A549 (cell line): Measurements from ENCODE around the gene WNT2. TPM values are rescaled to one million over a fixed set of nuclear protein-coding genes. Genes with fewer than 3 reads are reported as not detected.
A peak's percentile ranks its signal among the peaks of the same experiment; 100 is the strongest.

Source experiments
- ATAC-seq, 2 experiments: fragments of 200-7000 bp in 1 of 2; fragments of >200 bp in 1 of 2; cut with Nextera tagmentation in 1 of 2; cut with Tn5 transposase in 1 of 2; 3 replicates each; pipeline versions ENCODE4 v1.8.0 to v1.9.1; 2018 to 2020; ENCODE audit warnings: mild to moderate bottlenecking in 1 of 2, moderate library complexity in 1 of 2
- CTCF ChIA-PET: fragments of 300-600 bp; sonication (Branson Sonifier 250); formaldehyde crosslinking; extraction: SDS; loops from one replicate; lab custom pipeline; 2021; ENCODE audit warnings: antibody characterized with exemption, inconsistent platforms; lab: Yijun Ruan, JAX
- POLR2A ChIA-PET: fragments of 350-600 bp; formaldehyde crosslinking; extraction: SDS; loops from one replicate; lab custom pipeline; 2021; ENCODE audit warnings: antibody characterized with exemption, inconsistent platforms; lab: Yijun Ruan, JAX
- DNase-seq, 2 experiments: peaks; one replicate each; pipeline versions ENCODE4 v3.0.0 to v3.0.0-alpha.2; 2011 to 2016; ENCODE audit warnings: low read depth in 1 of 2, low spot score in 1 of 2
- FAIRE-seq: peaks from 2 replicates; lab custom pipeline; 2011; peaks lifted over from hg19 to GRCh38; lab: Jason Lieb, UNC
- H3K27ac ChIP-seq, 2 experiments: fragments of >200 bp; sonication (Bioruptor Twin); formaldehyde crosslinking; 3 replicates each; pipeline ENCODE4 v1.5.1; 2016 to 2017
- H3K4me1 ChIP-seq: fragments of >200 bp; sonication (Bioruptor Twin); formaldehyde crosslinking; 3 replicates; pipeline ENCODE4 v1.6.1; 2016
- H3K4me2 ChIP-seq: fragments of >200 bp; sonication (Bioruptor Twin); formaldehyde crosslinking; 3 replicates; pipeline ENCODE4 v1.6.1; 2016
- H3K4me3 ChIP-seq: fragments of >200 bp; sonication (Bioruptor Twin); formaldehyde crosslinking; 3 replicates; pipeline ENCODE4 v1.5.1; 2016
- H3K9me3 ChIP-seq: fragments of >200 bp; sonication (Bioruptor Twin); formaldehyde crosslinking; 3 replicates; pipeline ENCODE4 v1.6.1; 2016
- CBX2 ChIP-seq: fragments of 200-600 bp; sonication (generic); IDR thresholded peaks from 2 replicates; pipeline ENCODE4 v1.6.1; 2016; ENCODE audit warnings: low read depth, mild to moderate bottlenecking, borderline replicate concordance
- CHD4 ChIP-seq: fragments of 200-600 bp; sonication (generic); IDR thresholded peaks from 2 replicates; pipeline ENCODE4 v1.6.1; 2016; ENCODE audit warnings: antibody characterized with exemption, mild to moderate bottlenecking, borderline replicate concordance
- EHF ChIP-seq: fragments of 250-450 bp; sonication (Bioruptor Pico); IDR thresholded peaks from 2 replicates; pipeline ENCODE4 v1.5.0; 2020; ENCODE audit warnings: mild to moderate bottlenecking
- EP300 ChIP-seq, 2 experiments: fragments of >200 bp; sonication (Bioruptor Twin); formaldehyde crosslinking; IDR thresholded peaks; 2 replicates in 1 of 2; 3 replicates in 1 of 2; pipeline ENCODE4 v1.6.1; 2016 to 2017
- ESRRA ChIP-seq: fragments of 150-350 bp; IDR thresholded peaks from 2 replicates; pipeline ENCODE4 v1.6.1; 2014; ENCODE audit warnings: mild to moderate bottlenecking, low read length, borderline replicate concordance
- FOSB ChIP-seq: fragments of 250-450 bp; sonication (Bioruptor Pico); IDR thresholded peaks from 2 replicates; pipeline ENCODE4 v1.5.0; 2020; ENCODE audit warnings: mild to moderate bottlenecking, moderate library complexity
- FOSL2 ChIP-seq, 2 experiments: fragments of 450-650 bp in 1 of 2; fragments of >200 bp in 1 of 2; sonication (Bioruptor Twin) in 1 of 2; formaldehyde crosslinking; IDR thresholded peaks; 2 replicates each; pipeline versions ENCODE4 v1.5.0 to v1.6.1; 2016 to 2020; ENCODE audit warnings: mild to moderate bottlenecking in 1 of 2, moderate library complexity in 1 of 2
- MAZ ChIP-seq: fragments of 150-350 bp; IDR thresholded peaks from 2 replicates; pipeline ENCODE4 v1.6.1; 2014; ENCODE audit warnings: antibody characterized with exemption, low read depth, low read length, borderline replicate concordance
- MYC ChIP-seq: IDR thresholded peaks from 2 replicates; pipeline ENCODE4 v1.6.1; 2012; ENCODE audit warnings: mild to moderate bottlenecking, inconsistent platforms, low read length, improper control_type of control experiment, borderline replicate concordance
- NFE2L2 ChIP-seq: fragments of 150-350 bp; conservative IDR thresholded peaks from 2 replicates; pipeline ENCODE4 v1.6.1; 2014; ENCODE audit warnings: low read length
- NPAS2 ChIP-seq: fragments of 250-450 bp; sonication (Bioruptor Pico); IDR thresholded peaks from 2 replicates; pipeline ENCODE4 v1.8.0; 2022; ENCODE audit warnings: mild to moderate bottlenecking, moderate library complexity, borderline replicate concordance
- PBX3 ChIP-seq: IDR thresholded peaks from 2 replicates; pipeline ENCODE4 v1.6.1; 2012
- RNF2 ChIP-seq: fragments of 200-600 bp; sonication (generic); IDR thresholded peaks from 2 replicates; pipeline ENCODE4 v1.6.1; 2016; ENCODE audit warnings: low read depth, mild to moderate bottlenecking, antibody characterized with exemption, moderate library complexity, borderline replicate concordance
- SMC3 ChIP-seq: fragments of >200 bp; sonication (Bioruptor Twin); formaldehyde crosslinking; IDR thresholded peaks from 3 replicates; pipeline ENCODE4 v1.6.1; 2018; ENCODE audit warnings: inconsistent platforms
- TFCP2L1 ChIP-seq: fragments of 250-450 bp; sonication (Bioruptor Pico); IDR thresholded peaks from 2 replicates; pipeline ENCODE4 v1.5.0; 2021; ENCODE audit warnings: mild to moderate bottlenecking
- TP53 ChIP-seq: fragments of 250-450 bp; sonication (Bioruptor Pico); IDR thresholded peaks from 2 replicates; pipeline ENCODE4 v1.5.0; 2021; ENCODE audit warnings: mild to moderate bottlenecking, moderate library complexity
- ZSCAN20 ChIP-seq: fragments of 250-450 bp; sonication (Bioruptor Pico); IDR thresholded peaks from 2 replicates; pipeline ENCODE4 v1.8.0; 2022; ENCODE audit warnings: mild to moderate bottlenecking, moderate library complexity
- WGBS: methylation state at CpG from one replicate; pipeline ENCODE4 v1.1.6; 2017; ENCODE audit errors: missing lambda C conversion rate; 5-methylcytosine and 5-hydroxymethylcytosine counted together
- polyA plus RNA-seq, 4 experiments: library from polyadenylated mRNA; depleted of rRNA in 3 of 4; stranded (reverse); fragments of >200 nt; fragmentation: RNase III in 1 of 4; extraction: RNeasy Plus Mini Kit Qiagen cat#74134 plus additional on column Dnase treatment in 1 of 4; gene quantifications; 2 replicates in 3 of 4; 3 replicates in 1 of 4; pipeline ENCODE4 v1.2.3, GENCODE V29; 2011 to 2017
- TF ChIP-seq, protein P1 (sequence below): fragments of 200-600 bp; sonication (generic); IDR thresholded peaks from 2 replicates; pipeline ENCODE4 v1.6.1; 2016; ENCODE audit warnings: antibody characterized with exemption, mild to moderate bottlenecking, moderate library complexity
- TF ChIP-seq, protein P2 (sequence below): fragments of 450-650 bp; IDR thresholded peaks from 2 replicates; pipeline ENCODE4 v1.6.1; 2014; ENCODE audit warnings: antibody characterized with exemption
- TF ChIP-seq, protein P3 (sequence below): fragments of >200 bp; sonication (Bioruptor Twin); formaldehyde crosslinking; IDR thresholded peaks from 2 replicates; pipeline ENCODE4 v1.6.1; 2016

The WNT2 gene
- polyA plus RNA-seq, 2 of the 4 experiments (the other 2 are of a cell fraction), result not detected

DNA sequence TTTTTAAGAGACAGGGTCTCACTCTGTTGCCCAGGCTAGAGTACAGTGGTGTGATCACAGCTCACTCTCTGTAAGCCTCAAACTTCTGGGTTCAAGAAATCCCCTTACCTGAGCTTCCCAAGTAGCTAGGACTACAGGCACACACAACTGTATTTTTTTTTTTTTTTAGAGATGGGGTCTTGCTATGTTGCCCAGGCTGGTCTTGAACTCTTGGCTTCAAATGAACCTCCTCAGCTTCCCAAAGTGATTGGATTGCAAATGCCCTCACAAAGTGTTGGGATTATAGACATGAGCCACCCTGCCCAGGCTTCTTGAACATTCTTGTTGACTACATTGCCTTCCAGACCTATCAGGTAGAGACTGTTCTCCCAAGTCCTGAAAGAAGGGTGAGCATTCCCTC, 72.6 kb downstream of the WNT2 start (continued):
- TF ChIP-seq, protein P1, sequence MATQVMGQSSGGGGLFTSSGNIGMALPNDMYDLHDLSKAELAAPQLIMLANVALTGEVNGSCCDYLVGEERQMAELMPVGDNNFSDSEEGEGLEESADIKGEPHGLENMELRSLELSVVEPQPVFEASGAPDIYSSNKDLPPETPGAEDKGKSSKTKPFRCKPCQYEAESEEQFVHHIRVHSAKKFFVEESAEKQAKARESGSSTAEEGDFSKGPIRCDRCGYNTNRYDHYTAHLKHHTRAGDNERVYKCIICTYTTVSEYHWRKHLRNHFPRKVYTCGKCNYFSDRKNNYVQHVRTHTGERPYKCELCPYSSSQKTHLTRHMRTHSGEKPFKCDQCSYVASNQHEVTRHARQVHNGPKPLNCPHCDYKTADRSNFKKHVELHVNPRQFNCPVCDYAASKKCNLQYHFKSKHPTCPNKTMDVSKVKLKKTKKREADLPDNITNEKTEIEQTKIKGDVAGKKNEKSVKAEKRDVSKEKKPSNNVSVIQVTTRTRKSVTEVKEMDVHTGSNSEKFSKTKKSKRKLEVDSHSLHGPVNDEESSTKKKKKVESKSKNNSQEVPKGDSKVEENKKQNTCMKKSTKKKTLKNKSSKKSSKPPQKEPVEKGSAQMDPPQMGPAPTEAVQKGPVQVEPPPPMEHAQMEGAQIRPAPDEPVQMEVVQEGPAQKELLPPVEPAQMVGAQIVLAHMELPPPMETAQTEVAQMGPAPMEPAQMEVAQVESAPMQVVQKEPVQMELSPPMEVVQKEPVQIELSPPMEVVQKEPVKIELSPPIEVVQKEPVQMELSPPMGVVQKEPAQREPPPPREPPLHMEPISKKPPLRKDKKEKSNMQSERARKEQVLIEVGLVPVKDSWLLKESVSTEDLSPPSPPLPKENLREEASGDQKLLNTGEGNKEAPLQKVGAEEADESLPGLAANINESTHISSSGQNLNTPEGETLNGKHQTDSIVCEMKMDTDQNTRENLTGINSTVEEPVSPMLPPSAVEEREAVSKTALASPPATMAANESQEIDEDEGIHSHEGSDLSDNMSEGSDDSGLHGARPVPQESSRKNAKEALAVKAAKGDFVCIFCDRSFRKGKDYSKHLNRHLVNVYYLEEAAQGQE, result no peak
- TF ChIP-seq ESRRA (no peak), ZSCAN20 (no peak)

DNA sequence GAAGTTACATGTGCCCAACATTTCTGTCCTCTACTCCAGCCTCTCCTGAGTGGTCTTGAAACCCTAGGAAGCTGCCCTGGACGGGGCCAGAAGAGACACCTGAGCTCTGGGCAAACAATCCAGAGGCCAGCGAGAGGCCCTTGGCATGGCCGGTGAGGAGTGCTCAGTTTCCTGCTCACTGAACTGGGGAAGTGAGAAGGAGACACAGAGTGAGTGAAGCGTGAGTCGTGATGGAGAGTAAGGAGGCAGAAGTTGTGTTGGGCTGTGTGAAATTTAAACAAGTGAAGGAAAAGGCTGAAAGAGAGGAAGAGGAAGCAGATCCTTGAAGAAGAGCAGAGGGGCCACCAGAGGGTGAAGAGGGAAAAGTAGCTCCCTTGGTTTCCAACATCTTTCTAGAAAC, 73.2 kb downstream of the WNT2 start:
- no peak for FAIRE-seq
- ATAC-seq, result no peak
- ChIA-PET POLR2A (no interaction called here), CTCF (interaction anchor here (0.7 to 2.7 kb wide), 2 partner anchors 10 to 136 kb away, joined by 3 to 8 read pairs; no protein-coding TSS in a partner anchor)
- Histone ChIP-seq H3K4me3 (no peak overlapping the region), H3K27ac (no peak overlapping the region), H3K4me2 (no peak overlapping the region), H3K4me1 (no peaks in the 10 kb centered on the region), H3K9me3 (peaks cover 13% of the 10 kb centered on the region; the same call in 2 of the 3 replicates)
- no peak for DNase-seq
- TF ChIP-seq SMC3 (no peak), CBX2 (no peak)
- WGBS, result 49% methylated on average over 5 of the region's 5 CpGs

DNA sequence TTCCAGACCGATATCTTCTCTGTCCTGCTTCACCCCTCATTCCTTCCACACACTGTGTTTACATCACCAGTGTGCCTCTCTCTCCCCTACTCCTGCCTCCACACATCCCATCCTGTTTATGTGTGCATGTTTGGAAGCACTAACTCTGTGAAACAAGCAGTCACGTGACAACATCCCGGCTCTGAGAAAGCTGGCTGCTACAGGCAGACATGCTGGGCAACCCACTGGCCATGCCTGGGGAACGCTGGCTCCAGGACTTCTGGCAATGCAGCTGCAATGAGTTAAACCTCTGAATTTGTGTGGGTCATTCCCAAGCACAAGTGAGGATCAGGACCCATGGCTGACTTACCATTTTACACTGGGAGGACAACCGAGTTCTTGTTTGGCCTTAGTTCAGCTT, 74.0 kb downstream of the WNT2 start:
- ATAC-seq (no peak), FAIRE-seq (no peak), DNase-seq (no peak)
- Histone ChIP-seq H3K27ac (no peak overlapping the region), H3K4me2 (no peak overlapping the region), H3K4me1 (no peaks in the 10 kb centered on the region), H3K4me3 (no peak overlapping the region), H3K9me3 (peaks cover 20% of the 10 kb centered on the region; the same call in 2 of the 3 replicates)
- TF ChIP-seq, protein P2, sequence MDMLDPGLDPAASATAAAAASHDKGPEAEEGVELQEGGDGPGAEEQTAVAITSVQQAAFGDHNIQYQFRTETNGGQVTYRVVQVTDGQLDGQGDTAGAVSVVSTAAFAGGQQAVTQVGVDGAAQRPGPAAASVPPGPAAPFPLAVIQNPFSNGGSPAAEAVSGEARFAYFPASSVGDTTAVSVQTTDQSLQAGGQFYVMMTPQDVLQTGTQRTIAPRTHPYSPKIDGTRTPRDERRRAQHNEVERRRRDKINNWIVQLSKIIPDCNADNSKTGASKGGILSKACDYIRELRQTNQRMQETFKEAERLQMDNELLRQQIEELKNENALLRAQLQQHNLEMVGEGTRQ, result peak; percentile 59; the same call in 1 of the 2 replicates
- no peak for TF ChIP-seq TFCP2L1
- CTCF ChIA-PET, result interaction anchor here (2.7 kb wide), 1 partner anchor 9 kb away, joined by 8 read pairs; no protein-coding TSS in a partner anchor
- POLR2A ChIA-PET, result no interaction called here
- 33% methylated on average over 5 of the region's 5 CpGs for WGBS

GRCh38 chr7:117247809-117248208, 75.0 kb downstream of the WNT2 start:
- no peak for DNase-seq
- no peak overlapping the region for H3K4me2 ChIP-seq
- peaks cover 20% of the 10 kb centered on the region; the same call in 2 of the 3 replicates for H3K9me3 ChIP-seq
- no peak overlapping the region for H3K4me3 ChIP-seq
- POLR2A ChIA-PET, result no interaction called here
- FAIRE-seq, result no peak
- no peak for ATAC-seq
- H3K4me1 ChIP-seq, result no peaks in the 10 kb centered on the region
- WGBS, result 56% methylated on average over 4 of the region's 4 CpGs
- CTCF ChIA-PET, result interaction anchor here (0.6 kb wide), 1 partner anchor 22 kb away, joined by 3 read pairs; no protein-coding TSS in a partner anchor
- H3K27ac ChIP-seq, result no peak overlapping the region
- TF ChIP-seq FOSB, result no peak
- TF ChIP-seq RNF2, result no peak
- TF ChIP-seq MYC, result no peak
- TF ChIP-seq NFE2L2, result no peak
- TF ChIP-seq, protein P3, sequence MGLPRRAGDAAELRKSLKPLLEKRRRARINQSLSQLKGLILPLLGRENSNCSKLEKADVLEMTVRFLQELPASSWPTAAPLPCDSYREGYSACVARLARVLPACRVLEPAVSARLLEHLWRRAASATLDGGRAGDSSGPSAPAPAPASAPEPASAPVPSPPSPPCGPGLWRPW, result no peak
- TF ChIP-seq CHD4, result no peak
- TF ChIP-seq FOSL2 (IDR thresholded peaks at IDR 0.05), result no peak
- TF ChIP-seq FOSL2 (CRISPR knock-in tag; IDR thresholded peaks at IDR 0.05), result no peak
- TF ChIP-seq EP300 (IDR thresholded peaks at IDR 0.05), result no peak
- TF ChIP-seq MAZ, result no peak
- no peak for TF ChIP-seq TP53 (CRISPR knock-in tag)
- TF ChIP-seq ESRRA, result no peak
- no peak for TF ChIP-seq NPAS2 (CRISPR knock-in tag)
- no peak for TF ChIP-seq EHF (CRISPR knock-in tag)
- no peak for TF ChIP-seq PBX3
- TF ChIP-seq, protein P1, result no peak
